ENCODE results near the gene CROCC2.

CROCC2 gene

DNA sequence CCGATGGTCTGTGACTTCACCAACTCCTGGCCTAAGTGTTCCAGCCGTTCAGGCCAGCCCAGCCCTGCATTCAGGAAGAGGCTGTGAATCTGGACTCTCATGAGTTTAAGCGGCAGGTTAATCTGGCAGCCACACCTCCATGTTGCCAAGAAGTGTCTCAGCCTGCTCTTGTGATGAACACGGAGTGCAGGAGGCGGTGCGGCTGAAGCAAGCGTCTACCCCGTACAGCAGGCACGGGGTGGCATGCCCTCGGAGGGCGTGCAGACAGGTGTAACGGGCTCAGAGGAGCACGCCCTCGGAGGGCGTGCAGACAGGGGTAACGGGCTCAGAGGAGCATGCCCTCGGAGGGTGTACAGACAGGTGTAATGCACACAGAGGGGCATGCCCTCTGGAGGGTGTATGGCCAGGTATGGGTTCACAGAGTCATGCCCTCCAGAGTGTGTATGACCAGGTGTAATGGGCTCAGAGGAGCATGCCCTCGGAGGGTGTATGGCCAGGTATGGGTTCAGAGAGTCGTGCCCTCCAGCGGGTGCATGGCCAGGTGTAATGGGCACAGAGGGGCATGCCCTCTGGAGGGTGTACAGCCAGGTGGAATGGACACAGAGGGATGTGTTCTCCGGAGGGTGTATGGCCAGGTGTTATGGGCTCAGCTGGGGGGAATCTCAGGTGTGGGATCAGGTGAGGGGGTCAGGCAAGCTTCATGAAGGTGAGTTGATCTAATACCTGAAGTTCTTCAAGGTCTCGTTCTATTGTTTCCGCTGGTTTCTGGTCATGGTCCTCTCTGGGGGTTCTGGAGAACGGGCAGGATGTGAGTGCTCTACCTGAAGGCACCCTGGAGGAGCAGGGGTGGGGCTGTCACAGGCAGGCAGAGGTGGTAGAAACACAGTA lies 22.6 kb downstream of the CROCC2 start:
- DNase-seq: peak in 21 of 42 donors; percentile 0 to 30 (median 9)
- intact Hi-C loops (cut with DNase I): no loop called here

GRCh38 chr2:240929364-240930095 lies 23.4 kb downstream of the CROCC2 start:
- intact Hi-C loops (cut with DNase I): no loop called here
- DNase-seq: peak in 36 of 42 donors; percentile 9 to 75 (median 40)

DNA sequence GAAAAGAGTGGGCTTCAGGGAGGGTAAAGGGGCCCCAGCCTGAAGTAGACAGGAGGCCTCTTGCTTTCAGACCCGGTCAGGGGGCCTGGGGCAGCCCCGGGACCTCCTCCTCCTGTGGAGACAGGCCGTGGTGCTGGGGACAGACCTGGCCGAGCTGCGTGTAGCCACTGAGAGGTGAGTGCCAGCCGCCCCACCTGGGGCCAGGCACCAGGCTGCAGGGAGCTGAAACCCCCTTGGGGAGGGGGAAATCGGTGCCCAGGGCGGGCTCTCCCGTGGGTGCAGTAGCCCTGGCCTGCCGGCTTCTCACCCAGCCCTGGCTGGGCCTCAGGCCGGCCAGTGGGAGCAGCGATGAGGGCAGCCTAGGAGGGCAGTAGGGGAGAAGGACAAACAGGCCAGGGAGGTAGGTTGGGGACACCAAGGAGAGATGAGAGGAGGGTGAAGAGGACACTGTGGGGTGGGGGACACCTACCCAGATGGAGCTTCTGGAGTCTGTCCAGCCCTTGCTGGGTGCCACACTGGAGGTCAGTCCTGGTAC lies 24.0 kb downstream of the CROCC2 start:
- intact Hi-C loops (cut with DNase I): no loop called here
- DNase-seq: peak in 20 of 42 donors; percentile 0 to 37 (median 7)

DNA sequence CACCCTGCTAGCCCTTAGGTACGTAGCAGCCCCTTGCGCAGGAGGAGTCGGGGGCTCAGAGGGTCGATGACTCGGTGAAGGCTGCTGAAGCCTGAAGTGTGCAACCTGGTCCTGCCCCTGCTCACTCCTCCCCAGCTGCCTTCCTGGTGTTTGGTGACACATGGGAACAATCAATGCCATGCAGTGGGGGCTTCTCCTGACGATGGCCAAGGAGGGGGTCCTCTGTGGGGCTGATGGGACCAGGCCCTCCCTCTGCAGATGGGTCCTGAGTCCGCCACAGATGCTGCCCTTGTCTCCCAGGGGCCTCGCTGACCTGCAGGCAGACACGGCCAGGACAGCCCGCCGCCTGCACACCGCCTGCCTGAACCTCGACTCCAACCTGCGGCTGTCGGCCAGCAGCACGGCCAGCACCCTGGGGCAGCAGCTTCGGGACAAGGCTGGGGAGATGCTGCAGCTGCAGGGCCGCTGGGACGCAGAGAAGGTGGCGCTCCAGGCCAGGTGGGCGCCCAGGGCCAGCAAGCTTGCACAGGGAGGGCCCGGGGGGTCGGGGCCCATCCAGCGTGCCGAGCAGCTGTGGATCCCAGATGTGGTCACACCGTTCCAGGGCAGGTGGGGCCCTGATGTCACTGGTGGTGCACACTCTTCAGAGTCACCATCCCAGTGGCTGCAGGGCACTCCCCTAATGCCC lies 24.6 kb downstream of the CROCC2 start:
- intact Hi-C loops (cut with DNase I): no loop called here
- DNase-seq: peak in 26 of 42 donors; percentile 1 to 34 (median 8)

GRCh38 chr2:240931319-240931949 lies 25.3 kb downstream of the CROCC2 start:
- intact Hi-C loops (cut with DNase I): no loop called here

GRCh38 chr2:240932001-240932723 lies 26.0 kb downstream of the CROCC2 start:
- peak in 23 of 42 donors; percentile 1 to 35 (median 9) for DNase-seq
- intact Hi-C loops (cut with DNase I): no loop called here

More at GRCh38 chr2:240931319-240931949, 25.3 kb downstream of the CROCC2 start:
- DNase-seq: peak in 21 of 42 donors; percentile 0 to 31 (median 5)

DNA sequence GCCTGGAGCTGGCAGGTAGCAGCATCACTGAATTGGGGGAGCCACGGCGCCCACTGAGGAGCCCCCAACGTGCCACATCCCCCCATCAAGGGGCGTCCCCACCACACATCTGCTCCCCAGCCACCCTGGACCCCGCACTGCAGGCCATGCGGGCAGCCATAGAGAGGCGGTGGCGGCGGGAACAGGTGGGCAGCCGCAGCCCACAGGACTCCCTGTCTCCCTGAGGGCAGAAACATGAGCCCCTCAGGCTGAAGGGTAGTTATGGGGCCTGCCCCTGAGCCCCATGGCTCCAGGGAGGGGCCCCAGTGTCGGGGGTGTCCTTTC lies 26.6 kb downstream of the CROCC2 start:
- DNase-seq: peak in 10 of 42 donors; percentile 0 to 34 (median 4)

GRCh38 chr2:240933048-240933965 lies 27.2 kb downstream of the CROCC2 start:
- intact Hi-C loops (cut with DNase I): no loop called here

More for the DNA sequence above, 26.6 kb downstream of the CROCC2 start:
- intact Hi-C loops (cut with DNase I): no loop called here

DNA sequence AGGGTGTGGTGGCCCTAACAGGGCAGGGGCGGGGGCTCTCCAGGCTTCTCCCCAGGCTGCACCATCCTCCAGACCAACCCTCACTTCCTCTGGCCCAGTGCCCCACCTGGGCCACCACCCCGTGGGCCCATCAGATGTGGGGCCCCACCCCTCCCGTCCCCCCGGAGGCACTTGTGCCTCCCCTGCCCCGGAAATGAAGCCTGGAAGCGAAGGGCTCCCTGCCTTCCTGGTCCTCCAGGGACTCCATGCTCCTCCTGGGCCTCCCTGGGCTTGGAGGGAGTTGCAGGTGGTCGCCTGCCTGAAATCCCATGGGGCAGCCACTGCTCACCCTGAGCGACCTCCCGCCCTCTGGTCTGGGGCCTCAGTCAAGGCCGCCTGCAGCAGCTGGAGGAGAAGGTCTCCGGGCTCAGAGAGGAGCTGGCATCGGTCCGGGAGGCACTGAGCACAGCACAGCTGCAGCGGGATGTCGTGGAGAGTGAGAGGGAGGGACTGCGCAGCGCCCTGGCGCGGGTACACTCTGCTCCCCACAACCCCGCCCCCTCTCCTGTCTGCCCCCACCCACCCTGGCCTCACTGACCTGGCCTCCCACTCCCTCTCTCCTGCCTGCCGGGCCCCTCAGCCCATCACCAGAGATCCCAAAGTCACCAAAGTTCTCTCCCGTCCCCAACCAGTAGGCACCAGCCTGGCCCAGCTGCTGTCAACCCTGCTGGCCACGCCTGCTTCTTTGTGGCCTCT lies 28.0 kb downstream of the CROCC2 start:
- intact Hi-C loops (cut with DNase I): no loop called here
- DNase-seq: peak in 26 of 42 donors; percentile 1 to 42 (median 12)

More at GRCh38 chr2:240933048-240933965, 27.2 kb downstream of the CROCC2 start:
- peak in 27 of 42 donors; percentile 1 to 39 (median 9) for DNase-seq

DNA sequence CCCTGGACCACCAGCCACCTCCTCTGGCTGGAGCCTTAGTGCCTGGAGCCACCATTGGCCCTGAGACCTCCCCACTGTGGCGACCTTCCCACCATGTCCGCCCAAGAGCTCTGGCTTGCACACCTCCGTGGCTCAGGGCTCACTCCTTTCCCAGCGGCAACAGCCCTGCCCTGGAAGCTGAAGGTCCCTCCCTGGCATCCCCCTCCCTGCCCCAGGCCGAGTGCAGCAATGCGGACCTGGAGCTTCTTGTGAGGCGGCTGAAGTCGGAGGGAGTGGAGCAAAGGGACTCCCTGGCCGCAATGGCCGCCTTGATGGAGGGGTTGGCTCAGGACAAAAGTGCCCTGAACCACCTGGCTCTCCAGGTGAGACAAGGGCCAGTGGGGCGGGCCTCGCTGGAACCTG lies 28.6 kb downstream of the CROCC2 start:
- intact Hi-C loops (cut with DNase I): no loop called here
- DNase-seq: peak in 23 of 42 donors; percentile 1 to 38 (median 7)

- DNase-seq: peak in 28 of 42 donors; percentile 0 to 41 (median 10)
- intact Hi-C loops (cut with DNase I): no loop called here
Observed at GRCh38 chr2:240935103-240935876, 29.2 kb downstream of the CROCC2 start.

GRCh38 chr2:240936106-240936505 lies 30.0 kb downstream of the CROCC2 start:
- intact Hi-C loops (cut with DNase I): no loop called here
- peak in 15 of 42 donors; percentile 0 to 27 (median 6) for DNase-seq

DNA sequence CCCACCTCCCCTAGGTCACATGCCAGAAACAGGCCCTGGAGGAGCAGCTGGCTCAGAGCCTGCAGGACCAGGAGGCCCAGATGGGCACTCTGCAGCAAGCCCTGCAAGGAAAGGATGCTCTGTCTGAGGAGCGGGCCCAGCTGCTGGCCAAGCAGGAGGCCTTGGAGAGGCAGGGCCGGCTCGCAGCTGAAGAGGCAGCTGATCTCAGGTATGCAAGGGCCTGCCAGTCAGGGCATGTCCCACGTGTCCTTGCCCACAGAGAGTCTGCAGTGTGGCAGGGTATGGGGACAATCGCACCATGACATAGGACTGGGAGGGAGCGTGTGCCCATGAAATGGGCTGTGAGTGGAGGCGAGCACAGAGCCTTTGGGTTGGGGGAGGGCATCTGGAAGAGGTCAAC lies 39.9 kb downstream of the CROCC2 start:
- peak in 16 of 42 donors; percentile 0 to 25 (median 5) for DNase-seq
- intact Hi-C loops (cut with DNase I): no loop called here

GRCh38 chr2:240946654-240947053 lies 40.5 kb downstream of the CROCC2 start:
- intact Hi-C loops (cut with DNase I): no loop called here
- peak in 19 of 42 donors; percentile 1 to 26 (median 4) for DNase-seq

DNA sequence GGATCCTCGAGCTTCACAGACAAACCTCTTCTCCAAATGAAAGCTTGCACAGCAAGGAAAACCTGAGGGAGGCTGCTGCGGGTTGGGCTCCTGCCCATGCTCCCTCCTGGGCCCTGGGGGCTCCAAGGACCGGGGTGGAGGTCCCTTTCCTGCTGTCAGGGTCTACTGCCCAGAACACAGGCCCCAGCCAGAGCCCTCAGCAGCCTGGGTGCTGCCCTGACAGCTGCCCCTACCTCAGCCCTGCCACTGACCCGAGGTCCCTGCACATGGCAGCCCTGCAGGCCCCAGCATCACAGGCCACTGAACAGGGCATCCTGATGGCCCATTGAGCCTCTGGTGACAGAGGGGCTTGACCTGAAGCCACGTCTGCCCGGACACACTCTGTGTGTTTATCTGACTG lies 41.0 kb downstream of the CROCC2 start:
- DNase-seq: peak in 11 of 42 donors; percentile 0 to 14 (median 6)
- intact Hi-C loops (cut with DNase I): no loop called here
